HEK293T (cell line): ENCODE data around the gene NPHP4.
A peak's percentile ranks its signal among the peaks of the same experiment; 100 is the strongest.

Experiments
- CTCF ChIA-PET: fragments of 350-600 bp; formaldehyde crosslinking; extraction: SDS; loops from one replicate; lab custom pipeline; 2021; ENCODE audit warnings: antibody characterized with exemption, inconsistent platforms; lab: Yijun Ruan, JAX
- POLR2A ChIA-PET: fragments of 350-600 bp; formaldehyde crosslinking; extraction: SDS; loops from one replicate; lab custom pipeline; 2020; ENCODE audit warnings: antibody characterized with exemption, inconsistent platforms; lab: Yijun Ruan, JAX
- DNase-seq: peaks from one replicate; pipeline ENCODE4 v3.0.0; 2012; ENCODE audit warnings: mixed read lengths; ENCODE audit errors: extremely low spot score
- ARNT ChIP-seq: fragments of 450-650 bp; IDR thresholded peaks from 2 replicates; pipeline ENCODE4 v1.6.1; 2017; ENCODE audit warnings: mild to moderate bottlenecking
- BHLHE40 ChIP-seq: fragments of 450-650 bp; IDR thresholded peaks from 2 replicates; pipeline ENCODE4 v1.6.1; 2016; ENCODE audit warnings: mild to moderate bottlenecking, moderate library complexity, borderline replicate concordance
- CTBP1 ChIP-seq: fragments of 450-650 bp; IDR thresholded peaks from 2 replicates; pipeline ENCODE4 v1.6.1; 2016; ENCODE audit warnings: borderline replicate concordance
- ELF4 ChIP-seq: fragments of 450-650 bp; IDR thresholded peaks from 2 replicates; pipeline ENCODE4 v1.6.1; 2017; ENCODE audit warnings: antibody characterized with exemption
- FOXA1 ChIP-seq: fragments of 450-650 bp; IDR thresholded peaks from 2 replicates; pipeline ENCODE4 v1.6.1; 2016; ENCODE audit warnings: mild to moderate bottlenecking
- FOXK2 ChIP-seq: fragments of 450-650 bp; IDR thresholded peaks from 2 replicates; pipeline ENCODE4 v1.6.1; 2016; ENCODE audit warnings: mild to moderate bottlenecking
- FOXM1 ChIP-seq: fragments of 450-650 bp; IDR thresholded peaks from 2 replicates; pipeline ENCODE4 v1.6.1; 2017; ENCODE audit warnings: mild to moderate bottlenecking, borderline replicate concordance
- HDGF ChIP-seq: fragments of 450-650 bp; IDR thresholded peaks from 2 replicates; pipeline ENCODE4 v1.6.1; 2017; ENCODE audit warnings: antibody characterized with exemption, borderline replicate concordance
- L3MBTL2 ChIP-seq: fragments of 450-650 bp; conservative IDR thresholded peaks from 2 replicates; pipeline ENCODE4 v1.6.1; 2016; ENCODE audit warnings: mild to moderate bottlenecking
- LEF1 ChIP-seq: fragments of 450-650 bp; IDR thresholded peaks from 2 replicates; pipeline ENCODE4 v1.6.1; 2017; ENCODE audit warnings: mild to moderate bottlenecking, borderline replicate concordance
- NFRKB ChIP-seq: fragments of 450-650 bp; IDR thresholded peaks from 2 replicates; pipeline ENCODE4 v1.6.1; 2016; ENCODE audit warnings: mild to moderate bottlenecking, moderate library complexity
- PKNOX1 ChIP-seq: fragments of 450-650 bp; IDR thresholded peaks from 2 replicates; pipeline ENCODE4 v1.6.1; 2016
- SP1 ChIP-seq: fragments of 450-650 bp; IDR thresholded peaks from 2 replicates; pipeline ENCODE4 v1.6.1; 2017
- SUZ12 ChIP-seq: fragments of 450-650 bp; IDR thresholded peaks from 2 replicates; pipeline ENCODE4 v1.6.1; 2016; ENCODE audit warnings: mild to moderate bottlenecking
- TARDBP ChIP-seq: fragments of 450-650 bp; IDR thresholded peaks from 2 replicates; pipeline ENCODE4 v1.6.1; 2016
- ZNF384 ChIP-seq: fragments of 450-650 bp; IDR thresholded peaks from 2 replicates; pipeline ENCODE4 v1.6.1; 2016

NPHP4 gene

GRCh38 chr1:6033124-6033523 lies 40.9 kb upstream of the NPHP4 start:
- TF ChIP-seq FOXA1 (no peak), L3MBTL2 (no peak), CTBP1 (no peak), ARNT (no peak), PKNOX1 (no peak), SUZ12 (no peak), ELF4 (no peak), NFRKB (no peak), FOXK2 (no peak), FOXM1 (no peak), LEF1 (no peak), BHLHE40 (no peak), ZNF384 (no peak), SP1 (no peak)
- CTCF ChIA-PET, result interaction anchor here (1.0 kb wide), 1 partner anchor 10 kb away, joined by 5 read pairs; no protein-coding TSS in a partner anchor
- POLR2A ChIA-PET, result interaction anchor here (1.0 kb wide), 1 partner anchor 166 kb away, joined by 3 read pairs; the partner anchor contains the start of gene RPL22
- no peak for DNase-seq

GRCh38 chr1:6030547-6031261 lies 38.5 kb upstream of the NPHP4 start:
- ChIA-PET POLR2A (no interaction called here), CTCF (interaction anchor here (1.2 kb wide), 1 partner anchor 11 kb away, joined by 3 read pairs; no protein-coding TSS in a partner anchor)
- TF ChIP-seq ARNT (no peak), SUZ12 (no peak), BHLHE40 (no peak), L3MBTL2 (no peak), TARDBP (no peak), HDGF (no peak), SP1 (peak; percentile 6; the same call in 1 of the 2 replicates), CTBP1 (no peak)
- DNase-seq, result no peak

- CTCF ChIA-PET, result interaction anchor here (1.2 kb wide), 1 partner anchor 12 kb away, joined by 3 read pairs; no protein-coding TSS in a partner anchor
- TF ChIP-seq TARDBP (no peak), SUZ12 (no peak), FOXM1 (no peak), ELF4 (no peak), PKNOX1 (no peak), CTBP1 (no peak)
- no peak for DNase-seq
- POLR2A ChIA-PET, result no interaction called here
These were observed 37.9 kb upstream of the NPHP4 start for GRCh38 chr1:6030132-6030531.

GRCh38 chr1:6029351-6029750 lies 37.1 kb upstream of the NPHP4 start:
- CTCF ChIA-PET, result interaction anchor here (1.2 kb wide), 1 partner anchor 13 kb away, joined by 3 read pairs; no protein-coding TSS in a partner anchor
- TF ChIP-seq FOXA1, result no peak
- TF ChIP-seq BHLHE40, result no peak
- TF ChIP-seq FOXK2, result no peak
- no peak for TF ChIP-seq CTBP1
- no peak for TF ChIP-seq FOXM1
- TF ChIP-seq ZNF384, result no peak
- no peak for TF ChIP-seq SUZ12
- no peak for TF ChIP-seq SP1
- no peak for TF ChIP-seq NFRKB
- no peak for TF ChIP-seq L3MBTL2
- TF ChIP-seq HDGF, result no peak
- no peak for TF ChIP-seq TARDBP
- TF ChIP-seq ELF4, result no peak
- no peak for TF ChIP-seq PKNOX1
- TF ChIP-seq ARNT, result no peak
- TF ChIP-seq LEF1, result no peak

GRCh38 chr1:6028042-6028850 lies 36.0 kb upstream of the NPHP4 start:
- TF ChIP-seq SUZ12 (no peak), ZNF384 (no peak), NFRKB (no peak), FOXK2 (no peak), TARDBP (no peak), FOXM1 (no peak), ELF4 (no peak), L3MBTL2 (no peak), LEF1 (no peak), FOXA1 (no peak), PKNOX1 (no peak), CTBP1 (no peak), BHLHE40 (no peak), ARNT (no peak), SP1 (no peak), HDGF (no peak)
- POLR2A ChIA-PET, result no interaction called here
- DNase-seq, result no peak
- CTCF ChIA-PET, result no interaction called here

More at GRCh38 chr1:6029351-6029750, 37.1 kb upstream of the NPHP4 start:
- POLR2A ChIA-PET, result no interaction called here
- no peak for DNase-seq
